Measurements from ENCODE around the gene PLA2G2D. TPM values are rescaled to one million over a fixed set of nuclear protein-coding genes. Genes with fewer than 3 reads are reported as not detected.
A peak's percentile ranks its signal among the peaks of the same experiment; 100 is the strongest.
"Not testable (repeated sequence)": the region's sequence is repeated elsewhere in the genome, so short reads cannot be mapped to it uniquely, and the experiment has no call there.

PLA2G2D gene
- total RNA-seq, 2 donors from 2014 or later: not detected

DNA sequence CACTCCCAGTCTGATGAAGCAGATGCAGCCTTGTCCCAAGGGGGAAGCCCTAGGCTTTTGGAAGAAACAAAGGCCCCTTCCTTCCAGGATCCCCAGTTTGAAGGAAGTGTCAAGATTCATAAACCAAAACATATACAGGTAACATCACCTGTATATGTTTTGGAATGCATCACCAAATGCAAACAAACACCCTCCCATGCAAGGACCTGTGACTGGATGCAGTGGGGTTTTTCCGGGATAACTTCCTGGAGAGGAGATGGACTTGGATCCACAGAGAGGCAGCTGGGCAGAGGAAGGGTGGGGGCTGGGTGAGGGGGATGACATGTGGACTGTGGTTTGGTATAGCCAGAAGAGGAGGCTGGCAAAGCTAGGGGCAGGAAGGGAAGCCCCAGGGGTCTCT, 18.3 kb upstream of the PLA2G2D start:
- ATAC-seq: no peak
- Mint-ChIP-seq H3K27ac (no peak overlapping the region), H3K9me3 (no peaks in the 10 kb centered on the region), H3K4me3 (no peak overlapping the region), H3K27me3 (peaks cover 7% of the 10 kb centered on the region in 2 donors), H3K36me3 (no peaks in the 10 kb centered on the region), H3K4me1 (ENCODE audit: low read depth in 2 of 2) (no peaks in the 10 kb centered on the region)
- no peak for DNase-seq (ENCODE audit: low spot score)

- H3K9me3 Mint-ChIP-seq: no peaks in the 10 kb centered on the region
- peaks cover 10 to 12% of the 10 kb centered on the region in 2 donors for H3K27me3 Mint-ChIP-seq
- DNase-seq (ENCODE audit: low spot score) (no peak), ATAC-seq (no peak)
- H3K27ac Mint-ChIP-seq: no peak overlapping the region
- H3K36me3 Mint-ChIP-seq: no peaks in the 10 kb centered on the region
- H3K4me1 Mint-ChIP-seq (ENCODE audit: low read depth in 2 of 2): no peaks in the 10 kb centered on the region
- no peak overlapping the region for H3K4me3 Mint-ChIP-seq
These were observed 17.7 kb upstream of the PLA2G2D start for GRCh38 chr1:20137055-20137454.

DNA sequence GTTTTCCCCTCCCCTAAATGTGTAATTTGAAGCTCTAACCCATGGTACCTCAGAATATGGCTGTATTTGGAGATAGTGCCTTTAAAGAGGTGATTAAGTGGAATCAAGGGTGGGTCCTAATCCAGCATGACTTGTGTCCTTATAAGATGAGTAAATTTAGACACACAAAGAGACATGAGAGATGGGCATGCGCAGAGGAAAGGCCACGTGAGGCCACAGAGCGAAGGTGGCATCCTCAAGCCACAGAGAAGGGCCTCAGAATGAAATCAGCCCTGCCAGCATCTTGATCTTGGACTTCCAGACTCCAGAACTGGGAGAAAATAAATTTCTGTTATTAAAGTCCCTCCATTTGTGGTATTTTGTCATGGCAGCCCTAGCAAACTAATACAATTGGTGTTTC, 16.9 kb upstream of the PLA2G2D start:
- Mint-ChIP-seq H3K9me3 (no peaks in the 10 kb centered on the region), H3K27me3 (peaks cover 15 to 19% of the 10 kb centered on the region in 2 donors), H3K4me1 (ENCODE audit: low read depth in 2 of 2) (no peaks in the 10 kb centered on the region), H3K36me3 (no peaks in the 10 kb centered on the region), H3K27ac (no peak overlapping the region), H3K4me3 (no peak overlapping the region)
- DNase-seq (ENCODE audit: low spot score) (no peak), ATAC-seq (no peak)

DNA sequence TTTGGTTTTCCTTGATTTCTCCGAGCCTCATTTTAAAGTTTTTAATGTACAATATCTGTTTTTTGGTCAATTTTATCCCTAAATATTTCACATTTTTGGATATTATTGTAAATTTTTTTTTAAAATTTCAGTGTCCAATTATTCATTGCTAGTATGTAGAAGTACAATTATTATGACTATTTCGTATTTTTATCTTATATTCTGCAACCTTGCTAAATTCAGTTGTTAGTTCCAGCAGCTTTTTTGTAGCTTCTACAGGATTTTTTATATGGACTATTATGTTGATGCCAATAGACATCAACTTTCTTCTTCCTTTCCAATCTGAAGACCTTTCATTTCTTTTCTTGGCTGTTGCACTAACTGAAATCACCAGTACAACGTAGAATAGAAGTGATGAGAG, 15.7 kb upstream of the PLA2G2D start:
- Mint-ChIP-seq H3K4me3 (no peak overlapping the region), H3K27me3 (peaks cover 16 to 21% of the 10 kb centered on the region in 2 donors), H3K4me1 (ENCODE audit: low read depth in 2 of 2) (no peaks in the 10 kb centered on the region), H3K36me3 (no peaks in the 10 kb centered on the region), H3K9me3 (no peaks in the 10 kb centered on the region), H3K27ac (no peak overlapping the region)
- no peak for ATAC-seq
- DNase-seq (ENCODE audit: low spot score): no peak

GRCh38 chr1:20130518-20130917, 11.2 kb upstream of the PLA2G2D start:
- H3K27ac Mint-ChIP-seq; H3K9me3 Mint-ChIP-seq; H3K4me3 Mint-ChIP-seq; ATAC-seq; DNase-seq (ENCODE audit: low spot score); H3K36me3 Mint-ChIP-seq: not testable (repeated sequence)
- Mint-ChIP-seq H3K4me1 (ENCODE audit: low read depth in 2 of 2) (peaks cover 10 to 11% of the 10 kb centered on the region in 2 donors), H3K27me3 (peaks cover 21% of the 10 kb centered on the region in 2 donors)

- Mint-ChIP-seq H3K36me3 (no peaks in the 10 kb centered on the region), H3K27me3 (peaks cover 22 to 24% of the 10 kb centered on the region in 2 donors), H3K4me1 (ENCODE audit: low read depth in 2 of 2) (peaks cover 10 to 20% of the 10 kb centered on the region in 2 donors), H3K27ac (peak overlapping the region in 1 of 2 donors; percentile 39), H3K4me3 (no peak overlapping the region), H3K9me3 (no peaks in the 10 kb centered on the region)
- DNase-seq (ENCODE audit: low spot score): no peak
- ATAC-seq: peak in 1 of 2 donors; percentile 35
These were observed 7.6 kb upstream of the PLA2G2D start for GRCh38 chr1:20126806-20127440.

DNA sequence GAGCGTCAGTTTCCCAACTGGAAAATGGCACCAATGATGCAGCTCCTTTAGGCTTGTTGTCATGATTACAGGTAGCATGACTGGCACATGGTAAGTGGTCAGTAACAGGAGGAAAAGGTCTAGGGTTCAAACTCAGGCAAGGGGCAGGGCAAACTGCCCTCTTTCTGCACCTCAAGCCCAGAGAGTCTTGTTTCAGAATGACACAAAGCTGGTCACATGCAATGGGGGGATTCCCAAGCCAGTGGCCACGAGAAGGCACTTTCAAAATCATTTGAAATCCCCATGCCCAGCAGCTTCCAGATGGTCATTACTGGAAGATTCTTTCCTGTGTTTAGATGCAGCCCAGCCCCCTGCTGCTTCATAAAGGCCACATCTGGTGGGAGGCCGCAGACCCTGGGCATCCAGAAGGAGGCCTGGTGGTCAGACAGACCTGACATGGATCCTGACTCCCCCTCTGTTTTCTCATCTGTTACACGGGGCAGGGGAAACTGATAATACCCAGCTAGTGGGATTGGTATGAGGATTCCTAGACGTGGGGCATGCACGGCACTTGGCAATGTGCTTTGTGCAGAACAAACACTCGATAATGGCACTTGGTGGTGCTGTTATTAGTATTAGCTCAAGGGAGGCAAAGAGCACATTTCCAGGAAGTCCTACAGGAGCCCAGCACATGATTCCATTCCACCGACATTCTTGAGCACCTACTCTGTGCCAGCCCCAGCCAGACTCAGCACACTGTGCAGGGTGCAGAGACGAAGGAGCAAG, 6.9 kb upstream of the PLA2G2D start:
- peaks cover 23 to 24% of the 10 kb centered on the region in 2 donors for H3K27me3 Mint-ChIP-seq
- ATAC-seq: peak; percentile 60 to 88
- H3K4me1 Mint-ChIP-seq (ENCODE audit: low read depth in 2 of 2): peaks cover 10 to 20% of the 10 kb centered on the region in 2 donors
- no peaks in the 10 kb centered on the region for H3K9me3 Mint-ChIP-seq
- H3K36me3 Mint-ChIP-seq: no peaks in the 10 kb centered on the region
- peak; percentile 76 for DNase-seq (ENCODE audit: low spot score)
- peak overlapping the region in 1 of 2 donors; percentile 85 for H3K27ac Mint-ChIP-seq
- peak overlapping the region; percentile 27 for H3K4me3 Mint-ChIP-seq

- Mint-ChIP-seq H3K27me3 (peaks cover 27 to 30% of the 10 kb centered on the region in 2 donors), H3K4me3 (no peak overlapping the region), H3K9me3 (no peaks in the 10 kb centered on the region), H3K27ac (peak overlapping the region in 1 of 2 donors; percentile 36), H3K4me1 (ENCODE audit: low read depth in 2 of 2) (peaks cover 10 to 20% of the 10 kb centered on the region in 2 donors), H3K36me3 (no peaks in the 10 kb centered on the region)
- DNase-seq (ENCODE audit: low spot score) (no peak), ATAC-seq (no peak)
These were observed 5.8 kb upstream of the PLA2G2D start for GRCh38 chr1:20125100-20125499.

- DNase-seq (ENCODE audit: low spot score) (no peak), ATAC-seq (peak in 1 of 2 donors; percentile 68)
- peak overlapping the region in 1 of 2 donors; percentile 36 for H3K27ac Mint-ChIP-seq
- peaks cover 10 to 20% of the 10 kb centered on the region in 2 donors for H3K4me1 Mint-ChIP-seq (ENCODE audit: low read depth in 2 of 2)
- H3K27me3 Mint-ChIP-seq: peaks cover 30 to 35% of the 10 kb centered on the region in 2 donors
- H3K36me3 Mint-ChIP-seq: no peaks in the 10 kb centered on the region
- no peaks in the 10 kb centered on the region for H3K9me3 Mint-ChIP-seq
- no peak overlapping the region for H3K4me3 Mint-ChIP-seq
These were observed 5.2 kb upstream of the PLA2G2D start for GRCh38 chr1:20124456-20125057.

- no peaks in the 10 kb centered on the region for H3K9me3 Mint-ChIP-seq
- H3K4me3 Mint-ChIP-seq: no peak overlapping the region
- DNase-seq (ENCODE audit: low spot score): no peak
- H3K27ac Mint-ChIP-seq: no peak overlapping the region
- ATAC-seq: no peak
- H3K27me3 Mint-ChIP-seq: peaks cover 30 to 35% of the 10 kb centered on the region in 2 donors
- peaks cover 10 to 20% of the 10 kb centered on the region in 2 donors for H3K4me1 Mint-ChIP-seq (ENCODE audit: low read depth in 2 of 2)
- no peaks in the 10 kb centered on the region for H3K36me3 Mint-ChIP-seq
These were observed 4.6 kb upstream of the PLA2G2D start for GRCh38 chr1:20123722-20124455.

DNA sequence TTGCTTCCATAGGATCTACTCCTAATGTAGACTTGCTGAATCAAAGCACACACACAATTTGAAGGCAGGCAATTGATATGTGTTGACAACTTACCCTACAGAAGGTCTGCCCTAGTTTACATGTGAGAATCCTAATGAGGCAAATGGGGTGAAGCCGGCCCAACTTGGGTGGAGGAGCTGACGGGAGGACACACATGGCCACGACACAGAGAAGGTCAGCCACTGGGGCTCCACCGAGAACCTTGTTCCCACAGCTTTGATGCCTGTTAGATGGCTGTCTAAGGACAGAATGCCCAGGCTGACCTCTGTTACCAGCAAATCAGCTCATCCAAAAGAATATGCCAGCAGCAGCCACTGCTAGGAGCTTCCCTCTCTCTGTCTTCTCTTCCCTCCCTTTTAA, 1.5 kb upstream of the PLA2G2D start:
- ATAC-seq (no peak), DNase-seq (ENCODE audit: low spot score) (no peak)
- no peak overlapping the region for H3K27ac Mint-ChIP-seq
- no peaks in the 10 kb centered on the region for H3K36me3 Mint-ChIP-seq
- peaks cover 2 to 9% of the 10 kb centered on the region in 2 donors for H3K4me1 Mint-ChIP-seq (ENCODE audit: low read depth in 2 of 2)
- peaks cover 34 to 51% of the 10 kb centered on the region in 2 donors for H3K27me3 Mint-ChIP-seq
- no peaks in the 10 kb centered on the region for H3K9me3 Mint-ChIP-seq
- H3K4me3 Mint-ChIP-seq: no peak overlapping the region

- no peaks in the 10 kb centered on the region for H3K9me3 Mint-ChIP-seq
- H3K4me1 Mint-ChIP-seq (ENCODE audit: low read depth in 2 of 2): no peaks in the 10 kb centered on the region
- no peaks in the 10 kb centered on the region for H3K36me3 Mint-ChIP-seq
- H3K27ac Mint-ChIP-seq: no peak overlapping the region
- H3K27me3 Mint-ChIP-seq: peaks cover 37 to 39% of the 10 kb centered on the region in 2 donors
- DNase-seq (ENCODE audit: low spot score) (no peak), ATAC-seq (no peak)
- H3K4me3 Mint-ChIP-seq: no peak overlapping the region
These were observed 2.1 kb downstream of the PLA2G2D start for GRCh38 chr1:20117236-20117635.

GRCh38 chr1:20115916-20116315, 3.4 kb downstream of the PLA2G2D start:
- no peak overlapping the region for H3K27ac Mint-ChIP-seq
- H3K9me3 Mint-ChIP-seq: no peaks in the 10 kb centered on the region
- H3K4me3 Mint-ChIP-seq: no peak overlapping the region
- no peaks in the 10 kb centered on the region for H3K36me3 Mint-ChIP-seq
- ATAC-seq (no peak), DNase-seq (ENCODE audit: low spot score) (no peak)
- H3K27me3 Mint-ChIP-seq: peaks cover 27% of the 10 kb centered on the region in 2 donors
- no peaks in the 10 kb centered on the region for H3K4me1 Mint-ChIP-seq (ENCODE audit: low read depth in 2 of 2)
